GM13976 (cell line): ENCODE data around the gene MC1R.

Experiments used
- DNase-seq: peaks from one replicate; pipeline ENCODE4 v3.0.0; 2012; ENCODE audit warnings: low spot score
- in situ Hi-C: fragments of 300-500 bp; cut with MboI; formaldehyde crosslinking; loops from one replicate; pipeline ENCODE4 v1.12.0; 2022; ENCODE audit warnings: low sequenced_read_pairs, mixed read lengths, inconsistent platforms; ENCODE audit not compliant: unreplicated experiment
- TF ChIP-seq, protein P1 (sequence below): IDR thresholded peaks from 2 replicates; pipeline ENCODE4 v1.5.1; 2012; ENCODE audit warnings: borderline replicate concordance, mild to moderate bottlenecking; ENCODE audit not compliant: insufficient read depth; ENCODE audit errors: extremely low read depth, missing control alignments, control extremely low read depth

The MC1R gene

DNA sequence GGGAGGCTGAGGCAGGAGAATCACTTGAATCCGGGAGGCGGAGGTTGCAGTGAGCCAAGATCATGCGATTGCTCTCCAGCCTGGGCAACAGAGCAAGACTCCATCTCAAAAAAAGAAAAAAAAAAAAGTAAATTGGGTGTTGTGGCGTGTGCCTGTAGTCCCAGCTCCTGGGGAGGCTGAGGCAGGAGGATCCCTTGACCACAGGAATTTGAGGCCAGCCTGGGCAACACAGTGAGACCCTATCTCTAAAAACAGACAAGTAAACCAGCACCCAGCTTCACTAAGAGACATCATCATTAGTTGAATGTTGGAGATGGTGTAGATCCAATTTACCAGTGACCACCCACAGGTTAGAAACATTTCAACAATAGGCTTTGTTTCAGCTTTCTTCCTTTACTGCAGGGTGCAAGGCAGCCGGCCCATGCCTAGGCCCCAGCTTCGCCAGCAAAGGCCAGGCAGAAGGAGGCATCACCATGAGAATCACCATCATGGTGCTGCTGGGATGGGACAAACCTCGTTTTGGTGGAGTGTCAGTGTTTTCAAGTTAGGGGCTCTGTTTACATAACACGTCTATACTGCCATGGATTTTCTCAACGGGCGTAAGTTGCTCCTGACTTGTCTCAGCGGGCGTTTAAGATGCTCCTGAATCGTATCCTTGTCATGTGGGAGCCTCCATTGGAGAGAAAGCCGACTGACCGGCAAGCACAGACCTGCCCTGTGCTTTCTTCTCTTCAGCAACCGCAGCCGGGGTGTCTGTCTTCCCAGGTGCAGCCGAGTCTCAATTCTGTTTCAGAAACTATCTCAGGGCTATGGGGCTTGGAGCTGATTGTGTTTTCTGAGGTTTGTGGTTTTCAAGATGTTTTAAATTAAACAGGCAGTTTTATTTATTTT lies 37.9 kb upstream of the MC1R start:
- TF ChIP-seq, protein P1, sequence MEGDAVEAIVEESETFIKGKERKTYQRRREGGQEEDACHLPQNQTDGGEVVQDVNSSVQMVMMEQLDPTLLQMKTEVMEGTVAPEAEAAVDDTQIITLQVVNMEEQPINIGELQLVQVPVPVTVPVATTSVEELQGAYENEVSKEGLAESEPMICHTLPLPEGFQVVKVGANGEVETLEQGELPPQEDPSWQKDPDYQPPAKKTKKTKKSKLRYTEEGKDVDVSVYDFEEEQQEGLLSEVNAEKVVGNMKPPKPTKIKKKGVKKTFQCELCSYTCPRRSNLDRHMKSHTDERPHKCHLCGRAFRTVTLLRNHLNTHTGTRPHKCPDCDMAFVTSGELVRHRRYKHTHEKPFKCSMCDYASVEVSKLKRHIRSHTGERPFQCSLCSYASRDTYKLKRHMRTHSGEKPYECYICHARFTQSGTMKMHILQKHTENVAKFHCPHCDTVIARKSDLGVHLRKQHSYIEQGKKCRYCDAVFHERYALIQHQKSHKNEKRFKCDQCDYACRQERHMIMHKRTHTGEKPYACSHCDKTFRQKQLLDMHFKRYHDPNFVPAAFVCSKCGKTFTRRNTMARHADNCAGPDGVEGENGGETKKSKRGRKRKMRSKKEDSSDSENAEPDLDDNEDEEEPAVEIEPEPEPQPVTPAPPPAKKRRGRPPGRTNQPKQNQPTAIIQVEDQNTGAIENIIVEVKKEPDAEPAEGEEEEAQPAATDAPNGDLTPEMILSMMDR = no peak
- in situ Hi-C loops = no loop called here
- no peak for DNase-seq

DNA sequence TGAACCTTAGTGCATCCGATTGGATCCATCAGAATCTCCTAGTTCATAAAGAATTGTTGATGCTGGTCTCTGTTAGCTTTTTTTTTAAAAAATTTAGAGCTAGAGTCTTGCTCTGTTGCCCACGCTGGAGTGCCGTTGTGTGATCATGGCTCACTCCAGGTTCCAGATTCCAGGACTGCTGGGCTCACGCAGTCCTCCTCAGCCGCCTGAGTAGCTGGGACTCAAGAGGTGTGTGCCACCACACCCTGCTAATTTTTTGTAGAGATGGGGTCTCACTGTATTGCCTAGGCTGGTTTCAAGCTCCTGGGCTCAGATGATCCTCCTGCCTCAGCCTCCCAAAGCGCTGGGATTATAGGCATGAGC lies 37.3 kb upstream of the MC1R start:
- DNase-seq = no peak
- in situ Hi-C loops = no loop called here
- TF ChIP-seq, protein P1 = no peak

DNA sequence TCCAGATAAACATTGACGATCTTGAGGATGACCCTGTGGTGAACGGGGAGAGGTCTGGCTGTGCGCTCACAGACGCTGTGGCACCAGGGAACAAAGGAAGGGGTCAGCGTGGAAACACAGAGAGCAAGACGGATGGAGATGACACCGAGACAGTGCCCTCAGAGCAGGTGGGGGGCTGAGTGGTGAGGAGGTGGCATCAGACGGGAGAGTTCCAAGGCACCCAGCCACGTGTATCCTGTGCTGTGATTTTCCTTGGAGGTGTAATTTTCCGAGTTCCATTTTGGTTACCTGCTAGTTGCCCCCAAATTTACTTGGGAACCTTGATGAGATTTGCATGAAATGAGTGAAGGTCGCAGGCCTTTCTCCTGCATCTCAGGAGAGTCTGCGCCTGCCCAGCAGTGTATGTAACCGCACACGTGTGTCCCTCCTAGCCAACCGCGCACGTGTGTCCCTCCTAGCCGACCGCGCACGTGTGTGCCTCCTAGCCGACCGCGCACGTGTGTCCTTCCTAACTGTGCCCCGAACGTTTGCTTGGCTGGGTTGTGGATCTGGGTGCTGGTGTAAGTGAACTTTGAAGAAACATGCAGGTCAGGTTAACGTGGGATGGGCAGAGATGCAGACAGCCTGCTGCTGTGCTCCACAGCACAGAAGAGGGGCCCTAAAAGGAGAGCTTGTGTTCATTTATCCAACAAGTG lies 35.2 kb upstream of the MC1R start:
- TF ChIP-seq, protein P1 = no peak
- DNase-seq = no peak
- in situ Hi-C loops = no loop called here

DNA sequence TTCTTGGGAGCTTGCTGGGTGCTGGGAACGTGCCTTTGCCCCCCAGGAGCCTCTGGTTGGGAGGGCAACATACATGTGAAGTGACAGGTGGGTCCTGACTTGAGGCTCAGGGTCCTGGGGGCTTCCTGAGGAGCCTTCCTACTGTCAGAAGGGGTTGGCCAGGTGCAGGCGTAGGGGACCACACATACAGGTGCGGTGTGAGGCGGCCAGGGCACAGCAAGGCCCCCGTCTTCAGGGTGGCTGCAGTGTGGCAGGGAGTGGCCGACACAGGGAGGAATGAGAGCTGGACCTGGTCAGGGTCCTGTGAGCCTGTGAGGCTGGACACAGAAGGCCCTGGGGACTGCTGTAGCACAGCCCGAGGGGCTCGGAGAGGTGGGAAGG lies 34.6 kb upstream of the MC1R start:
- in situ Hi-C loops = no loop called here
- TF ChIP-seq, protein P1 = no peak
- DNase-seq = no peak

DNA sequence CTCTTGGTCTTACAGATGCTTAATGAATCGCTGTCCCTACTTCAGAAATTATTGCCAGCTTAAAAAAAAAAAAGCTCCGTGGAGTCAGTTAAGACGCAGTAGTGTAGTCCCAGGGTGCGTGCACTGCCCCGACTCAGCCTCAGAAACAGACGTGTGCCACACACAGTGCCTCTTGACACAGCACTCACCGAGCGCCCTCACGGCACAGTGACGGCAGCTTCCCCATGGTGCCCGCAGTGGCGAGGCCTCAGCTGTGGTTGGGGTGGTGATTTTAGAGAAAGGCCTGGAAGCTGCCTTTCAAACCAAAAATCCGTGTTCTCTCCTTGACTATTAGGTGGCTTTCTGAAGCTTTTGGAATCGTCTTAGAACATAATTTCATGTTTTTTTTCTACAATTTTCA lies 31.4 kb upstream of the MC1R start:
- no peak for DNase-seq
- TF ChIP-seq, protein P1 = no peak
- in situ Hi-C loops = no loop called here

DNA sequence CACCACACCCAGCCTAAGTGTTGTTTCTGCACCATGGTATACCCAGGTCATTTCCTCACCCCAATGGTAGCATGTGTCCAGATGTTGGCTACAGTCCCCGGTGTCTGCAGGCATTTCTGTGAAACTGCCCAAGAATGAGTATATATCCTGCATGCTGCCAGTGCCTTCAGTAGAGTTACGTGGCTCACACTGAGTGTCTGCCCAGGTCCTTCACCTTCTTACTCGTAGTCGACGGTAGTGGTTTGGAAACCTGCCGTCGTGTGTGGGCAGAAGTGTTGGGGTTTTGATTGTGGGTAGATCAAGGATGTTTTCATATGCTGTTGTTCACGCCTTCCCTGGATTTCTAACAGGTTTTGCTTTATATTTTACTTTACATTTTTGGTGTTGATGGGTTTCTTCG lies 28.5 kb upstream of the MC1R start:
- TF ChIP-seq, protein P1 = no peak
- DNase-seq = no peak
- in situ Hi-C loops = no loop called here
